ENCODE measurements around the gene GAB2. TPM values are rescaled to one million over a fixed set of nuclear protein-coding genes. Genes with fewer than 3 reads are reported as not detected.
A peak's percentile ranks its signal among the peaks of the same experiment; 100 is the strongest.

GAB2 gene
- total RNA-seq, 4 donors from 2014 or later, result 39.6 to 57.3 (median 46.6) TPM

DNA sequence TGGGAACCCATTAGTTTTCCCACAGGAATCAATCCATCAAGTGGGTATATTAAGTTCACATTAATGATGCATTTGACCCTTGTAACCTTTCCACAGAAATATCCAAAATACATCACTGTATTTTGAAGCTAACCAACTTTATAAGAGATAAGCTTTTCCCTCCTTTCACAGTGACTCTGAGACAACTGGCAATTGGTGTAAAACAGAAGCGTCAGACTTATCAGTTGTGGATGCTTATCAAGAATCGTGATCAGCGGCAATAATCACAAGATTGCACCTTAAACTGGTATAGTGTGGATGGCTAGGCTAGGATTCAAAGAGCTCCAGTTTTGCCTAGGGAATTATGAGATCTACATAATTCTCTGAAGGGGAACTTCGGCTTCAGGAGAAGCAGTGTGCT, 155.8 kb downstream of the GAB2 start:
- H3K27ac ChIP-seq, result no peak overlapping the region
- peaks cover 0 to 40% (median 5%) of the 10 kb centered on the region in 4 donors for H3K4me1 ChIP-seq
- TF ChIP-seq POLR2A (IDR thresholded peaks at IDR 0.05) (no peak), EP300 (IDR thresholded peaks at IDR 0.05) (no peak)
- TF ChIP-seq, protein P1, sequence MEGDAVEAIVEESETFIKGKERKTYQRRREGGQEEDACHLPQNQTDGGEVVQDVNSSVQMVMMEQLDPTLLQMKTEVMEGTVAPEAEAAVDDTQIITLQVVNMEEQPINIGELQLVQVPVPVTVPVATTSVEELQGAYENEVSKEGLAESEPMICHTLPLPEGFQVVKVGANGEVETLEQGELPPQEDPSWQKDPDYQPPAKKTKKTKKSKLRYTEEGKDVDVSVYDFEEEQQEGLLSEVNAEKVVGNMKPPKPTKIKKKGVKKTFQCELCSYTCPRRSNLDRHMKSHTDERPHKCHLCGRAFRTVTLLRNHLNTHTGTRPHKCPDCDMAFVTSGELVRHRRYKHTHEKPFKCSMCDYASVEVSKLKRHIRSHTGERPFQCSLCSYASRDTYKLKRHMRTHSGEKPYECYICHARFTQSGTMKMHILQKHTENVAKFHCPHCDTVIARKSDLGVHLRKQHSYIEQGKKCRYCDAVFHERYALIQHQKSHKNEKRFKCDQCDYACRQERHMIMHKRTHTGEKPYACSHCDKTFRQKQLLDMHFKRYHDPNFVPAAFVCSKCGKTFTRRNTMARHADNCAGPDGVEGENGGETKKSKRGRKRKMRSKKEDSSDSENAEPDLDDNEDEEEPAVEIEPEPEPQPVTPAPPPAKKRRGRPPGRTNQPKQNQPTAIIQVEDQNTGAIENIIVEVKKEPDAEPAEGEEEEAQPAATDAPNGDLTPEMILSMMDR (IDR thresholded peaks at IDR 0.05), result no peak
- H3K27me3 ChIP-seq, result no peaks in the 10 kb centered on the region
- H3K9me3 ChIP-seq, result no peaks in the 10 kb centered on the region
- no peaks in the 10 kb centered on the region for H3K36me3 ChIP-seq
- 83 to 90% methylated on average over 4 of the region's 4 CpGs for WGBS, 2 donors
- H3K4me3 ChIP-seq, result no peak overlapping the region
- no peak for DNase-seq (ENCODE audit: low spot score in 2 of 2)

- Histone ChIP-seq H3K4me1 (peaks cover 0 to 40% (median 8%) of the 10 kb centered on the region in 4 donors), H3K27me3 (no peaks in the 10 kb centered on the region), H3K36me3 (no peaks in the 10 kb centered on the region), H3K4me3 (no peak overlapping the region), H3K27ac (no peak overlapping the region), H3K9me3 (no peaks in the 10 kb centered on the region)
- 71 to 76% methylated on average over 4 of the region's 4 CpGs for WGBS, 2 donors
- DNase-seq (ENCODE audit: low spot score in 2 of 2), result no peak
- TF ChIP-seq EP300 (IDR thresholded peaks at IDR 0.05) (no peak), POLR2A (IDR thresholded peaks at IDR 0.05) (no peak)
- TF ChIP-seq, protein P1 (IDR thresholded peaks at IDR 0.05), result no peak
Observed at GRCh38 chr11:78261367-78261766, 156.3 kb downstream of the GAB2 start.

DNA sequence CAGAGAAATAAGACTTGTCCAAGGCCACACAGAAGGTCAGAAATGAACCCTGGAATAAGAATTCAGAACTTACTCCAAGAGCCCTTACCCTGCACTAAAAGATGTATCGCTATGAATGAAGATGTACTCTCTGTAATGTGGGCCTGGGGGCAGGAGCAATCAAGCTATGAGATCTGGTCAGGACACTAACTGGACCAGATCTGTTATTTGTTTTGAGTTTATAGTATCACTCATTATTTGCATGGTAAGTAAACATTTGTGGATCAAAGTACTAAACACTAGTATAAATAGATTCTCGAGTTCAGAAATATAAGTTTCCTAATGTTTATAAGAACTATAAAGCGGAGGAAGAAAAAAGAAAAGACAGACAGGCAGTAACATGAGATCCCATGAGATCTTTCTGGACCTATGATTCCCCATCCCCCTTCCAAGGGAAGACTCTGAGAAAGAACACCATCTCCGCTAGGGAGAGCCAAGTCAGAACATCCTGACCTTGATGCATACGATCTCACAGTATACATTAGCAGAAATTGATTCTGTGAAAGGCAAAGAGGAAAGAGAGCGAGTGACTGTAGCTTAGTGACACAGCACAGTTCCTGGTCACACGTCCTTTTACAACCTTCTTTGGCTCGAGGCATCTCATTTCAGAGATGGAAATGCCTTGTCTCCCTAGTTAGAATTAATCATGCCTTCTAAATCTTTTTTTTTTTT, 157.7 kb downstream of the GAB2 start:
- 80 to 82% methylated on average over 8 of the region's 8 CpGs for WGBS, 2 donors
- H3K4me1 ChIP-seq, result peaks cover 0 to 40% (median 9%) of the 10 kb centered on the region in 4 donors

GRCh38 chr11:78257654-78258053, 160.0 kb downstream of the GAB2 start:
- 94 to 97% methylated on average over 3 of the region's 3 CpGs for WGBS, 2 donors

More for the DNA sequence above, 157.7 kb downstream of the GAB2 start:
- Histone ChIP-seq H3K4me3 (no peak overlapping the region), H3K9me3 (no peaks in the 10 kb centered on the region), H3K27me3 (no peaks in the 10 kb centered on the region), H3K27ac (no peak overlapping the region), H3K36me3 (no peaks in the 10 kb centered on the region)
- DNase-seq (ENCODE audit: low spot score in 2 of 2), result no peak
- TF ChIP-seq POLR2A (IDR thresholded peaks at IDR 0.05) (no peak), EP300 (IDR thresholded peaks at IDR 0.05) (no peak)

DNA sequence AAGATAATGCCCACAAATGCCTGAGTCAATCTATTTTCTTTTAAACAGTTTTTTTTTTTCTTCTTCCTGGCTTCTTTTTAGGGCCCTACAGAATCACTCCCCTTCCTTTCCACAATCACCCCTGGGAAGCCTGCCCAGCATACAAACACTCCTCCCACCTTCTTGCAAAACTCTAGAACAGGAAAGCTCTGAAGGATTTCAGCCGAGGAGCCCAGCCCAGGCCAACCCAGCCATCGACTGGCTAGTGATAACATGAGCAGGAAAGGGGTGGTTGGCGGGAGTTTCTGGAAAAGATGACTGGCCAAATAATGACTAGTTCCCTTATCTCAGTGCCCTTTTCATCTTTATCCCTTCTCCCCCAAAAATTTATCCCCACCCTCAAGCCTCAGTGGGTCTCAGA, 160.7 kb downstream of the GAB2 start:
- Histone ChIP-seq H3K9me3 (no peaks in the 10 kb centered on the region), H3K4me1 (peaks cover 0 to 33% (median 8%) of the 10 kb centered on the region in 4 donors), H3K27me3 (no peaks in the 10 kb centered on the region), H3K36me3 (no peaks in the 10 kb centered on the region), H3K27ac (peak overlapping the region in 3 of 4 donors; percentile 21 to 68 (median 65)), H3K4me3 (no peak overlapping the region)
- peak; percentile 57 to 74 for DNase-seq (ENCODE audit: low spot score in 2 of 2)
- no peak for TF ChIP-seq POLR2A (IDR thresholded peaks at IDR 0.05)
- peak in 1 of 2 donors; percentile 53 for TF ChIP-seq EP300 (IDR thresholded peaks at IDR 0.05)
- TF ChIP-seq, protein P1 (IDR thresholded peaks at IDR 0.05), result no peak
- 30 to 43% methylated on average over 3 of the region's 3 CpGs for WGBS, 2 donors

More at GRCh38 chr11:78257654-78258053, 160.0 kb downstream of the GAB2 start:
- Histone ChIP-seq H3K27me3 (no peaks in the 10 kb centered on the region), H3K27ac (peak overlapping the region in 3 of 4 donors; percentile 21 to 68 (median 65)), H3K4me3 (no peak overlapping the region), H3K9me3 (no peaks in the 10 kb centered on the region), H3K4me1 (peaks cover 0 to 36% (median 9%) of the 10 kb centered on the region in 4 donors), H3K36me3 (no peaks in the 10 kb centered on the region)
- no peak for DNase-seq (ENCODE audit: low spot score in 2 of 2)
- TF ChIP-seq POLR2A (IDR thresholded peaks at IDR 0.05), result no peak
- TF ChIP-seq, protein P1 (IDR thresholded peaks at IDR 0.05), result no peak
- TF ChIP-seq EP300 (IDR thresholded peaks at IDR 0.05), result no peak

Data from tibial nerve (tissue), 4 donors.